ENCODE results near the gene CTPS2.
"Not testable (repeated sequence)": the region's sequence is repeated elsewhere in the genome, so short reads cannot be mapped to it uniquely, and the experiment has no call there.

Gene CTPS2

DNA sequence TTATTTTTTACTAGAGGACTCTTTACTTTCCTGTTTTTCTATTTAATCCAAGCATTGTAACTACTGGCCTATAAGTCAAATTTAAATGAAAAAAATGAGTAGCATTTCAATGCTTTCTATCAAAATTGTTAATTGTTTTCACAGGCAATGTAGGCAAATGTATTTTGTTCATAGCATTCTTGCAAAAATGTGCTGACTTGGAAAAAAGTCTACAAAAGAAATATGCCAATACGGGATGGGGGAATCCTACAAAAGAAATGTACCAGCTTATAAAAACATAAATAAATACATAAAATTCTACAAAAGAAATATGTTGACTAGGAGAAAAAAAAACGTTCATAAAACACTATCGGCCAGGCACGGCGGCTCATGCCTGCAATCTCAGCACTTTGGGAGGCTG, 77.4 kb downstream of the CTPS2 start:
- Mint-ChIP-seq H3K27ac (no peak overlapping the region), H3K9me3 (no peaks in the 10 kb centered on the region), H3K4me3 (no peak overlapping the region), H3K36me3 (ENCODE audit: low read depth) (peaks cover 70% of the 10 kb centered on the region), H3K4me1 (no peaks in the 10 kb centered on the region), H3K27me3 (ENCODE audit: low read depth) (no peaks in the 10 kb centered on the region)
- TF ChIP-seq, protein P1, sequence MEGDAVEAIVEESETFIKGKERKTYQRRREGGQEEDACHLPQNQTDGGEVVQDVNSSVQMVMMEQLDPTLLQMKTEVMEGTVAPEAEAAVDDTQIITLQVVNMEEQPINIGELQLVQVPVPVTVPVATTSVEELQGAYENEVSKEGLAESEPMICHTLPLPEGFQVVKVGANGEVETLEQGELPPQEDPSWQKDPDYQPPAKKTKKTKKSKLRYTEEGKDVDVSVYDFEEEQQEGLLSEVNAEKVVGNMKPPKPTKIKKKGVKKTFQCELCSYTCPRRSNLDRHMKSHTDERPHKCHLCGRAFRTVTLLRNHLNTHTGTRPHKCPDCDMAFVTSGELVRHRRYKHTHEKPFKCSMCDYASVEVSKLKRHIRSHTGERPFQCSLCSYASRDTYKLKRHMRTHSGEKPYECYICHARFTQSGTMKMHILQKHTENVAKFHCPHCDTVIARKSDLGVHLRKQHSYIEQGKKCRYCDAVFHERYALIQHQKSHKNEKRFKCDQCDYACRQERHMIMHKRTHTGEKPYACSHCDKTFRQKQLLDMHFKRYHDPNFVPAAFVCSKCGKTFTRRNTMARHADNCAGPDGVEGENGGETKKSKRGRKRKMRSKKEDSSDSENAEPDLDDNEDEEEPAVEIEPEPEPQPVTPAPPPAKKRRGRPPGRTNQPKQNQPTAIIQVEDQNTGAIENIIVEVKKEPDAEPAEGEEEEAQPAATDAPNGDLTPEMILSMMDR (IDR thresholded peaks at IDR 0.05; ENCODE audit: unreplicated experiment in 3 of 3) = no peak

DNA sequence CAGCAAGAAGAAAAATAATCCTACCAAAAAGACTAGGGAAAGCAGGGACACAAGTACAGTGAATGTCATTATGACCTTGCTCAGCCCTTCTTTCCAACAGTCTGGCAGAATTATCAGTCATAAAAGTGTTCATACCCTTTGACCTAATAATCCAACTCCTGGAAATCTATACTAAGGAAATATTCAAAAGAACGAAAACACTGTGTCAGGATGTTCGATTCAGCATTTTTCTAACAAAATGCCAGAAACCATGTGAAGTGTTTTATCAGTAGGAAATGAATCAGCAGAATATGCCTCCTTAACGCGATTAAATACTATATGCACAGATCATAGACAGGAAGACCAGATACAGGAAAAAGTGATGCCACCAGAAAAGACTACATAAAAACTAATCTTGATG, 78.7 kb downstream of the CTPS2 start:
- Mint-ChIP-seq H3K9me3 (no peaks in the 10 kb centered on the region), H3K4me1 (peaks cover 5% of the 10 kb centered on the region), H3K27me3 (ENCODE audit: low read depth) (no peaks in the 10 kb centered on the region), H3K27ac (peak overlapping the region in 1 of 3 experiments; percentile 21), H3K4me3 (no peak overlapping the region), H3K36me3 (ENCODE audit: low read depth) (peaks cover 69% of the 10 kb centered on the region)
- TF ChIP-seq, protein P1 (IDR thresholded peaks at IDR 0.05; ENCODE audit: unreplicated experiment in 3 of 3) = no peak

DNA sequence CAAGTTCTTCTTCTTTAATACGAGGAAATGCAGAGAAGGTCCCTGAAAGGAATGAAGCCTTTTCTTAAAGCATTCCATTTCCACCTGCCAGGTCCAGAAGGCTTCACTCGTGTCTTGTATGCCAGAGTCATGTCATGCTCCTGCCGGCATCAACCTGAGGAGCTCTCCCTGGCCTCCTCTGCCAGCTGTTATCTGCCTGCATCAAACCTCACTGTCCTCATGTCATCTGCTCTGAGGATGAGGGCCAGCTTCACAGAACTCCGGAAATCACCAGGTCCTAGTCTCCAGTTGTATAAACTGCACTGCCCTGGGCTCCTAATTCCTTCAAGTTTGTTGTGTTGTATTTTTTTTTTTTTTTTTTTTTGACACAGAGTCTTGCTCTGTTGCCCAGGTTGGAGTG, 82.6 kb downstream of the CTPS2 start:
- Mint-ChIP-seq H3K4me3 (no peak overlapping the region), H3K4me1 (peaks cover 5% of the 10 kb centered on the region), H3K27me3 (ENCODE audit: low read depth) (no peaks in the 10 kb centered on the region), H3K36me3 (ENCODE audit: low read depth) (peaks cover 65% of the 10 kb centered on the region), H3K27ac (peak overlapping the region in 2 of 3 experiments; percentile 30 to 41), H3K9me3 (no peaks in the 10 kb centered on the region)
- TF ChIP-seq, protein P1 (IDR thresholded peaks at IDR 0.05; ENCODE audit: unreplicated experiment in 3 of 3) = no peak

DNA sequence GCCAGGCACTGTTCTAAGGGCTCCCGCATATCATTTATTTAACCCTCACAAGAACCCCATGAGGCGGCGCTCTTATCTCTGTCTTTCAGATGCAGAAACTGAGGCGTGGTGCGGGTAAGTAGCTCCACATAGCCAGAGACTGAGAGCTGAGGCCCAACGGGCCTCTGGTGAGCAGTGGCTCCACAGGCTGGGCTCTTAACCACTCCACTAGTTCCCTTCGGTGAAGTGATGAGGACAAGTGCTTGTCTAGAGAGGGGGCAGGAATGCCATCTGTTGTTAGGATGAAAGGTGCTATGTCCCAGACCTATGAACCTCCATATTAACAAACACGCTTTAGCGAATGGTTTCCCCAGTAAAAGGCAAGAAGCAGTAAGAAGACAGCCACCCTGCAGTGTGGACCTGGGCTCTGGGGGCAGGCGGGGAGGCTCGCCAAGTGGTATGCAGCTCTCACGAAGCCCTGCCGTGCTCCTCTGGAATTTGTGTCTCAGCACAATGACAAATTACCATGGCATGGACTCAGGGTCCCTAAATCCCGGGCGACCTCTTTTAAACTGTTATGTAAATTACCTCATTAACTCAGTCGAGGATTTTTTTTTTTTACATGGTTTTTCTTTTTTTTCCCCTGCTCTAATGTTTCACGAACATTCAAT, 83.4 kb downstream of the CTPS2 start:
- H3K4me1 Mint-ChIP-seq = peaks cover 5% of the 10 kb centered on the region
- no peaks in the 10 kb centered on the region for H3K27me3 Mint-ChIP-seq (ENCODE audit: low read depth)
- no peaks in the 10 kb centered on the region for H3K9me3 Mint-ChIP-seq
- TF ChIP-seq, protein P1 (IDR thresholded peaks at IDR 0.05; ENCODE audit: unreplicated experiment in 3 of 3) = no peak
- H3K4me3 Mint-ChIP-seq = no peak overlapping the region
- H3K36me3 Mint-ChIP-seq (ENCODE audit: low read depth) = peaks cover 64% of the 10 kb centered on the region
- H3K27ac Mint-ChIP-seq = peak overlapping the region in 2 of 3 experiments; percentile 30 to 41

DNA sequence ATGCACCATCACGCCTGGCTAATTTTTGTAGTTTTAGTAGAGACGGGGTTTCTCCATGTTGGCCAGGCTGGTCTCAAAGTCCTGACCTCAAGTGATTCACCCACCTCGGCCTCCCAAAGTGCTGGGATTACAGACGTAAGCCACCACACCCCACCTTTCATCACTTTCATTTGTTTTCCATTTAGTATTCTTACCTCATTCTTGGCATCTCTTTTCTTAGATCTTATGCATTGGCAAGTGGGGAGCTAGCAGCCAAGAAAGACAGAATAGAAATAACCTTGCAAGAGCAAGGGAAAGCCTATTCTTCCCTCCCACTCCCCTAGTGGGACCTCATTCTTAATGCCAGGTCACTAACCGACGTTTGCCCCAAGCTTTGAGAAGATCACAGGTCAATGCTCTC, 84.0 kb downstream of the CTPS2 start:
- not testable (repeated sequence) for H3K4me1 Mint-ChIP-seq

DNA sequence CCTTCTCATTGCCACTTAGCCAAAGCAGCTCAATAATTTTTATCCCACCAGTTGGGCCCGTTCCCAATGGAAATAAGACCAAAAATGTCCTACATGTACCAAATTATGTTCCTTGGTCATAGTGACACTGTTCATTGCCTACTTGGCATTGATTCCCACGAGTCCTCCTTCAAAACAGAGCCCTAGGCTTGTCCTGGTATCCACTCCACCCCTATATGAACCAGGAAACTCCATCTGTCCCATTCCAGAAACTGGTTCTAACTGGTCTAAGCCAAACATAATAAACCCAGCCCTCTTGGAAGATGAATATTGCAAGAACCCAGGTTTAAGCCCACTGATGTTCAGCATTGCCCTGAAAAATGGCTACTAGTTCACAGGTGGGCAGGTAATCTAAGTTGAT, 93.4 kb downstream of the CTPS2 start:
- Mint-ChIP-seq H3K36me3 (ENCODE audit: low read depth) (peaks cover 72% of the 10 kb centered on the region), H3K4me3 (no peak overlapping the region), H3K4me1 (no peaks in the 10 kb centered on the region), H3K27me3 (ENCODE audit: low read depth) (no peaks in the 10 kb centered on the region), H3K27ac (no peak overlapping the region), H3K9me3 (peaks cover 5% of the 10 kb centered on the region)
- TF ChIP-seq, protein P1 (IDR thresholded peaks at IDR 0.05; ENCODE audit: unreplicated experiment in 3 of 3) = no peak

More for the DNA sequence above, 84.0 kb downstream of the CTPS2 start:
- not testable (repeated sequence) for H3K4me3 Mint-ChIP-seq; H3K9me3 Mint-ChIP-seq; H3K27ac Mint-ChIP-seq; H3K27me3 Mint-ChIP-seq (ENCODE audit: low read depth)
- peaks cover 63% of the 10 kb centered on the region for H3K36me3 Mint-ChIP-seq (ENCODE audit: low read depth)

Data from nephron (organoid).